ENCODE data around the gene YARS1.

YARS1 gene

DNA sequence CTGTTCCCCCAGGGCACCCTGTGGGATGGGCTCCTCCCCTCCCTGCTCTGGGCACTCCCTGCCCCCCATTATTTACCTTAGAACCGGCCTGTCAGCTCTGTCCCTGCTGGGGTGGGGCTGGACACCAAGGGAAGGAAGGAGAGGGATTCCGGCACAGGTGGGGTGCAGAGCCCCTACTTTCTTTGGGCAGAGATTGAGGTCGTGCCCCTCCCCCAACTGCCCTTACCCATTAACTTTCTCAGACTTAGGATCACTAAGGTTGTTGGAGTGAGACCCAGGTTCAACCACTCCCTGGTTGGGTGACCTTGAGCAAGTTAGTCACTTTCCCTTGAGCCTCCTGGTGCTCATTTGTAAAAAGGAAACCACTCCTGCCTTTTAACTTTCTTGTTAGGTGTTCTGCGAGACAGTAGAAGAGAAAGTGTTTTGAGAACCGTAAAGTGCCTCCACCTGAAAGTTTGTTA lies 57.6 kb downstream of the YARS1 start:
- Histone ChIP-seq H3K9me3 (ENCODE audit: control insufficient read depth, low read length) (no peaks in the 10 kb centered on the region), H3K4me2 (ENCODE audit: low read length) (peak overlapping the region; percentile 57), H3K27me3 (ENCODE audit: control insufficient read depth, insufficient read depth, low read length) (no peaks in the 10 kb centered on the region), H3K9ac (no peak overlapping the region), H3K27ac (peak overlapping the region; percentile 86), H3K36me3 (ENCODE audit: control insufficient read depth, insufficient read depth, low read length) (no peaks in the 10 kb centered on the region), H3K4me3 (ENCODE audit: low read depth, low read length) (peak overlapping the region; percentile 0), H2AFZ (no peak overlapping the region), H3K79me2 (peaks cover 2% of the 10 kb centered on the region), H3K4me1 (peaks cover 34% of the 10 kb centered on the region)
- TF ChIP-seq, protein P1, sequence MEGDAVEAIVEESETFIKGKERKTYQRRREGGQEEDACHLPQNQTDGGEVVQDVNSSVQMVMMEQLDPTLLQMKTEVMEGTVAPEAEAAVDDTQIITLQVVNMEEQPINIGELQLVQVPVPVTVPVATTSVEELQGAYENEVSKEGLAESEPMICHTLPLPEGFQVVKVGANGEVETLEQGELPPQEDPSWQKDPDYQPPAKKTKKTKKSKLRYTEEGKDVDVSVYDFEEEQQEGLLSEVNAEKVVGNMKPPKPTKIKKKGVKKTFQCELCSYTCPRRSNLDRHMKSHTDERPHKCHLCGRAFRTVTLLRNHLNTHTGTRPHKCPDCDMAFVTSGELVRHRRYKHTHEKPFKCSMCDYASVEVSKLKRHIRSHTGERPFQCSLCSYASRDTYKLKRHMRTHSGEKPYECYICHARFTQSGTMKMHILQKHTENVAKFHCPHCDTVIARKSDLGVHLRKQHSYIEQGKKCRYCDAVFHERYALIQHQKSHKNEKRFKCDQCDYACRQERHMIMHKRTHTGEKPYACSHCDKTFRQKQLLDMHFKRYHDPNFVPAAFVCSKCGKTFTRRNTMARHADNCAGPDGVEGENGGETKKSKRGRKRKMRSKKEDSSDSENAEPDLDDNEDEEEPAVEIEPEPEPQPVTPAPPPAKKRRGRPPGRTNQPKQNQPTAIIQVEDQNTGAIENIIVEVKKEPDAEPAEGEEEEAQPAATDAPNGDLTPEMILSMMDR (IDR thresholded peaks at IDR 0.05): no peak

DNA sequence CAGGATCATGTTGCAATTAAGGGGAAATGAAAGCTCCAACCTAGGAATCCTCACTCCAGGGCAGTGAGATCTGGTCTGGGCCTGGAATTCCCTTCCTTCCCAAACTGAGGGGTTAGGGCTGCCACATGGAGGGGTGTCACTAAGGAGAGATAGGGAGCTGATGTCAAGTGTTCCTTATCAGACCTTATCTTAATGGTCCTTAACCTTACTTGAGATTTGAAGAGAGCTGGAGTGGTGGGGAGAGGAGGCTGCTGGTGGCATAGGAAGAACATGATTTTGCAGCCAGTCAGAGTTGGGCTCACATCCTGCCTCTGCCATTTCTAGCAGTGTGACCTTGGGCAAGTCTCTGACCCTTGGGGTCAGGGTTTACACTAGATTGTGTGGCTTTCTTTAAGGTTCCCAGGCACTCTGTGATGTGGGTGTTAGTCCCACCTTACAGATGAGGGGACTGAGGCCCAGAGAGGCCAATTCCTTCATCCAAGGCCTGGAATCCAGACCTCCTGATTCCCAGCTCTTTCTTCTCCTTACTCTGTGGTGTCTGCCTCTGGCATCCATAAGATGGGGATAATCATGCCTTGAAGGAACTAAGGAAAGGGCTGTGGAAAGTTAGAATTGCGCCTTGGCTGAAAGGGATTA lies 58.2 kb downstream of the YARS1 start:
- Histone ChIP-seq H3K4me1 (peaks cover 34% of the 10 kb centered on the region), H3K9ac (no peak overlapping the region), H3K79me2 (peaks cover 2% of the 10 kb centered on the region), H3K27ac (peak overlapping the region; percentile 86), H3K4me3 (ENCODE audit: low read depth, low read length) (peak overlapping the region; percentile 0), H3K36me3 (ENCODE audit: control insufficient read depth, insufficient read depth, low read length) (no peaks in the 10 kb centered on the region), H2AFZ (no peak overlapping the region), H3K9me3 (ENCODE audit: control insufficient read depth, low read length) (no peaks in the 10 kb centered on the region), H3K4me2 (ENCODE audit: low read length) (peak overlapping the region; percentile 57), H3K27me3 (ENCODE audit: control insufficient read depth, insufficient read depth, low read length) (no peaks in the 10 kb centered on the region)
- TF ChIP-seq, protein P1 (IDR thresholded peaks at IDR 0.05): no peak

DNA sequence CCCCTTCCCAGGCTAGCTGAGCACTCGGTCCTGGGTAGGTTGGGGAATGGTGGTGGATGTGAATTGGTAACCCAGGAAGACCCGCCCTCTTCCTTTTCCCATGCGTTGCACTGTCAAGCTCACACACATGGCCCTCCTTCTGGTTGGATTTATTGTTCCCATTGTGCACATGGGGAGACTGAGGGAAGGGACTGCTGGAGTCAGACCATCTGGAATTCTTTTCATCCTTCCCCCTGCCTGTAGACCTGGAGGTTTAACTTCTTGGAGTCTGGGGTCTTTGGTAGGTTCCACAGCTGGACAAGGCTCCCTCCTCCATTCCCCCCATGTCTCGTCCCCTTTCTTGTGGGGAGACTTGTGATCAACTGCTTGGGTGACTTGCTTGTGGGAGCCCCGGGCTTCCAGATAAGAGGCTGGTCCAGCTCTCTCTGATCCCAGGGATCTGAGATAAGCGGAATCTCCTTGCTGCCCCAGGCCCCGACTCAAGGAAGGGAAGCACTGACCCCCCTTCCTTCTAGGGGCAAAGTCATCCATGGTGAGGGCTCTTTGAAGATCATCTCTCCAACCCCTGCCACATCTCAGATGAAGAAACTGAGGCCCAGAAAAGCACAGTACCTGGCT lies 58.9 kb downstream of the YARS1 start:
- peaks cover 34% of the 10 kb centered on the region for H3K4me1 ChIP-seq
- no peak overlapping the region for H2AFZ ChIP-seq
- H3K4me3 ChIP-seq (ENCODE audit: low read depth, low read length): no peak overlapping the region
- TF ChIP-seq, protein P1 (IDR thresholded peaks at IDR 0.05): no peak
- H3K4me2 ChIP-seq (ENCODE audit: low read length): peak overlapping the region; percentile 3
- H3K27me3 ChIP-seq (ENCODE audit: control insufficient read depth, insufficient read depth, low read length): no peaks in the 10 kb centered on the region
- H3K27ac ChIP-seq: peak overlapping the region; percentile 86
- no peak overlapping the region for H3K9ac ChIP-seq
- H3K79me2 ChIP-seq: peaks cover 2% of the 10 kb centered on the region
- H3K9me3 ChIP-seq (ENCODE audit: control insufficient read depth, low read length): no peaks in the 10 kb centered on the region
- no peaks in the 10 kb centered on the region for H3K36me3 ChIP-seq (ENCODE audit: control insufficient read depth, insufficient read depth, low read length)

DNA sequence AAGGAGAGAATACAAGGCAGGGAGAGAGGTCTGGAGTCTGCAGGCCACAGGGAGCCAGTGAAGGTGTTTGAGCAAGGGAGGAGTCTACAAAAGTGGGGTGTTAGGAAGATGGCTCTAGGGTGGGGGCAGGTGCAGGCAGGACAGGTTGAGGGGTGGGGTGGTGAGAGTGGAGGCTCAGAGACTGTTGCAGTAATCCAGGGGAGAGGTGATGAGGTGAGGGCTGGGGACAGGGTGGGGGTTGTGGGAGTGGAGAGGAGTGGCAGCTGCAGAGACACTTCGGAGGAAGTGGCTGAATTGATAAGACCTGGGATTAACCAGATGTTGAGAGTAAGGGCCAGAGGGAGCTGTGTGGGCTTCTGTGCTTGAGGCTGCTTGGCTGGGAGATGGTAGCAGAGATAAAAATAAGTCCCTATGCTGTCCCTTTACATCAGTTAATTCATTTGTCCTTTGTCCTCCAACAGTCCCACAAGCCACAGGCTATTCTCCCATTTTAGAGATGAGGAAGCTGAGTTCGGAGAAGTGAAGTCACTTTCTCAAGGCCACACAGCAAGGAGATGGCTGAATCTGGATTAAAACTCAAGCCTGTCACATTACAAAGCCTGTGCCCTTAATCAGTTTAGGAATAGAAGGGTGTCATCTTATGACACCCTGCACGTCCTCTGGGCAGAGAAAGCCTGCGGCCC lies 59.8 kb downstream of the YARS1 start:
- H3K36me3 ChIP-seq (ENCODE audit: control insufficient read depth, insufficient read depth, low read length): no peaks in the 10 kb centered on the region
- H3K79me2 ChIP-seq: peaks cover 2% of the 10 kb centered on the region
- peak overlapping the region; percentile 86 for H3K27ac ChIP-seq
- TF ChIP-seq, protein P1 (IDR thresholded peaks at IDR 0.05): no peak
- no peak overlapping the region for H3K4me3 ChIP-seq (ENCODE audit: low read depth, low read length)
- no peak overlapping the region for H2AFZ ChIP-seq
- no peak overlapping the region for H3K4me2 ChIP-seq (ENCODE audit: low read length)
- no peaks in the 10 kb centered on the region for H3K27me3 ChIP-seq (ENCODE audit: control insufficient read depth, insufficient read depth, low read length)
- H3K9me3 ChIP-seq (ENCODE audit: control insufficient read depth, low read length): no peaks in the 10 kb centered on the region
- no peak overlapping the region for H3K9ac ChIP-seq
- H3K4me1 ChIP-seq: peaks cover 34% of the 10 kb centered on the region

All from parathyroid adenoma (tissue), 2 donors.